Endothelial cell of umbilical vein (primary cell): ENCODE data around the gene EBI3.

Experiments used
- EZH2 ChIP-seq: IDR thresholded peaks from 2 replicates; pipeline ENCODE4 v1.6.1; 2012; ENCODE audit warnings: borderline replicate concordance, low read depth, mild to moderate bottlenecking, moderate library complexity, low read length, inconsistent platforms; ENCODE audit not compliant: severe bottlenecking
- JUN ChIP-seq: IDR thresholded peaks from 2 replicates; pipeline ENCODE4 v1.6.1; 2011; ENCODE audit warnings: borderline replicate concordance, low read depth; ENCODE audit not compliant: insufficient read length, insufficient read depth
- TF ChIP-seq, protein P1 (sequence below), 2 donors: IDR thresholded peaks; 1 replicate in 1 of 2; 2 replicates in 1 of 2; pipeline ENCODE4 v1.5.1; 2011; ENCODE audit warnings: low read length in 2 of 2, mild to moderate bottlenecking in 2 of 2, moderate library complexity in 2 of 2, control low read depth in 1 of 2, inconsistent platforms in 1 of 2, low read depth in 1 of 2; ENCODE audit not compliant: insufficient read depth in 1 of 2; ENCODE audit errors: extremely low read depth in 1 of 2

DNA sequence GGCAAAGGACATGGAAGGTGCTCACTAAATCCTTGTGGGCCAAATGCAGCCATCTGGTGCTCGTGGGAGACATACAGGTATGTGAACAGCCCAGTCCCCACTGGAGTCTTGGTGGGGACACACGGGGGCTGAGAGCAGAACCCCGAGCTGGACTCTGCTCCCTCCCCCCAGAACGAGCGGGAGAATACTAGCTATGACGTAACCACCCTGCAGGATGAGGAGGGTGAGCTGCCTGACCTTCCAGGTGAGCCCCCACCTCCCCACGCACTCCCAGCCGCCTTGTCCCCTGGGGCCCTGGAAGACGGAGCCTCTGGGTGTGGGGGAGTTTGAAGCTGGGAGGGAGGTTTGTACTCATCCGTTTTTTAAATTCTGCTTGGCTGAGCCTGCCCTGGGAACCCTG lies 13.5 kb upstream of the EBI3 start:
- TF ChIP-seq EZH2 (no peak), JUN (no peak)
- TF ChIP-seq, protein P1, sequence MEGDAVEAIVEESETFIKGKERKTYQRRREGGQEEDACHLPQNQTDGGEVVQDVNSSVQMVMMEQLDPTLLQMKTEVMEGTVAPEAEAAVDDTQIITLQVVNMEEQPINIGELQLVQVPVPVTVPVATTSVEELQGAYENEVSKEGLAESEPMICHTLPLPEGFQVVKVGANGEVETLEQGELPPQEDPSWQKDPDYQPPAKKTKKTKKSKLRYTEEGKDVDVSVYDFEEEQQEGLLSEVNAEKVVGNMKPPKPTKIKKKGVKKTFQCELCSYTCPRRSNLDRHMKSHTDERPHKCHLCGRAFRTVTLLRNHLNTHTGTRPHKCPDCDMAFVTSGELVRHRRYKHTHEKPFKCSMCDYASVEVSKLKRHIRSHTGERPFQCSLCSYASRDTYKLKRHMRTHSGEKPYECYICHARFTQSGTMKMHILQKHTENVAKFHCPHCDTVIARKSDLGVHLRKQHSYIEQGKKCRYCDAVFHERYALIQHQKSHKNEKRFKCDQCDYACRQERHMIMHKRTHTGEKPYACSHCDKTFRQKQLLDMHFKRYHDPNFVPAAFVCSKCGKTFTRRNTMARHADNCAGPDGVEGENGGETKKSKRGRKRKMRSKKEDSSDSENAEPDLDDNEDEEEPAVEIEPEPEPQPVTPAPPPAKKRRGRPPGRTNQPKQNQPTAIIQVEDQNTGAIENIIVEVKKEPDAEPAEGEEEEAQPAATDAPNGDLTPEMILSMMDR (IDR thresholded peaks at IDR 0.05; ENCODE audit: extremely low read depth in 1 of 2, insufficient read depth in 1 of 2, low read depth in 1 of 2, low read length in 2 of 2) = no peak
